ENCODE results near the gene KSR1. TPM values are rescaled to one million over a fixed set of nuclear protein-coding genes. Genes with fewer than 3 reads are reported as not detected.

The KSR1 gene
- total RNA-seq, 1 donor from 2014 or later = 122 TPM

DNA sequence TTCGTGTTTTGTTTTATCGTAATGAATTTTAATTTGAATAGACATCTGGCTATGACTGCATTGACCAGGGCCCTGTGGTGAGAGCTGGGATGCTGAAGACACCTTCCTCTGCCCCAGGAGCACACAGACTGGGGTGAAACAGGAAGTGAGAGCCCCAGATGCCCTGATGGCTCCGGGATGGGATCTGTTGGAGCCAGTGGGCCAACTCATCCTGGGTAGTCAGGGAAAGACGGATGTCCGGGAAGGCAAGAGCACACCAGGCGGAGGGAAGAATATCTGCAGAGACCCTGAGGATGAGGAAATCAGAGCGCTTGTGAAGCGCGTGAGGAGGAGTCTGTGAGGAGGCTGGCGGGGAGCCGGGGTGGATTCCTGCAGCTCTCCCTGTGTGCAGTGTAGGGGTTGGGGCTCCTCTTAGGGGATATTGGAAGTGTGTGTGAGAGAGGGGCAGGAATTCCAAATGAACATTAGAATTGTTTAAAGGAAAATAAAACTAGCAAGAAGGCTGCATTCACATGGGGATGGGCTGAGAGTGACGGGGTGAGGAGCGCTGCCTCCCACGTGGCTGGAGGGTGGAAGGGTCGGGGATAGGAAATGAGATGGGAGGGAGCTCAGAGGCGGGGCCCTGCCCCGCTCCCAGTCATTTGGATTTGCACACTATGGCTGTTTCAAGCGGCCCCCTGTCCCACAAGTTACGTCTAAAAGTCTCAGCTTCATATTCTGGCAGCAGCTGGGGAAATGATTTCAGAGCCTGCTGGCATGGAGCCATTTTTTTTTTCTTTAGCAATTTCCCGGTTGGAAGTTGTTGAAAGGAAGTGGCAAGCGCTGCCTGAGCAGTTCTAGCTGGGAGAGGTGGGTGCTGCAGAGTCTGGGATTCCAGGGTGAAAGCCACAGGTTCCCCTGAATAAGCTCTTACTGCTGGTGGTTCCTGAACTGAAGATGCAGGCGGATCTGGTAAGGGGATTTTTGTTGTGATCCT is 103.5 kb downstream of the KSR1 start:
- DNase-seq (ENCODE audit: low spot score) = no peak
- Mint-ChIP-seq H3K4me1 (ENCODE audit: low read depth) (peaks cover 58% of the 10 kb centered on the region), H3K9me3 (peaks cover 6% of the 10 kb centered on the region), H3K27me3 (ENCODE audit: insufficient read depth) (no peaks in the 10 kb centered on the region), H3K27ac (peak overlapping the region; percentile 67), H3K36me3 (ENCODE audit: low read depth) (peaks cover 54% of the 10 kb centered on the region), H3K4me3 (no peak overlapping the region)
- intact Hi-C loops (cut with micrococcal nuclease) = no loop called here

GRCh38 chr17:27560668-27561067 is 104.4 kb downstream of the KSR1 start:
- DNase-seq (ENCODE audit: low spot score) = no peak
- Mint-ChIP-seq H3K4me1 (ENCODE audit: low read depth) (peaks cover 58% of the 10 kb centered on the region), H3K36me3 (ENCODE audit: low read depth) (peaks cover 48% of the 10 kb centered on the region), H3K27ac (no peak overlapping the region), H3K27me3 (ENCODE audit: insufficient read depth) (no peaks in the 10 kb centered on the region), H3K9me3 (peaks cover 6% of the 10 kb centered on the region), H3K4me3 (no peak overlapping the region)
- intact Hi-C loops (cut with micrococcal nuclease) = no loop called here

DNA sequence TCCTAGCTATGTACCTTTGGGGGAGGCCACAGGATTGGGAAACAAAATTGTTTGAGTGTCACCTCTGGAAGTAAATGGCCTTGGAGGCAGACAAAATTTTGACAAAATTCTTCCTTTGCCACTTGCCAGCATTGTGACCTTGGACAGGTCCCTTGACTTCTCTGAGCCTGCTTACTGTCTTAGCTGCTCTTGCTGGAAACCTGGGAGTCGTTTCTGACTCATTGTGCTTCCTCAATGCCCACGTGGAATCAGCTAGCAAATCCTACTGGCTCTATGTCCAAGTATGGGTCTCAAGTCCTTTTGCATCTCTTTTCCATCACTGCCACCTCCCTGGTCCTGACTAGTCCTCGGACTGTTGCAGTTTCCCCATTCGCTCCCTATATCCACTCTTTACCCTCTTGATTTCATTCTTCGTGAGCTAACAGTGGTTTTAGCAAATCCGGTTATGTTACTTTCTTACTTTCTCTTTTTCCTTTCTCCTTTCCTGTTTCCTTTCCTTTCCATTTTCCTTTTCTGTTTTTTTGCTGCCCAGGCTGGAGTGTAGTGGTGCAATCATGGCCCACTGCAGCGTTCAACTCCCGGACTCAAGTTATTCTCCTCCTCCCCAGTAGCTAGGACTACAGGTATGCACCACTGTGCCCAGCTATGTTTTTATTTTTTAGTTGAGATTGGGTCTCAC is 106.7 kb downstream of the KSR1 start:
- H3K36me3 Mint-ChIP-seq (ENCODE audit: low read depth) = peaks cover 49% of the 10 kb centered on the region
- H3K4me1 Mint-ChIP-seq (ENCODE audit: low read depth) = peaks cover 73% of the 10 kb centered on the region
- H3K27ac Mint-ChIP-seq = peak overlapping the region; percentile 80
- intact Hi-C loops (cut with micrococcal nuclease) = no loop called here
- no peaks in the 10 kb centered on the region for H3K27me3 Mint-ChIP-seq (ENCODE audit: insufficient read depth)
- no peak overlapping the region for H3K4me3 Mint-ChIP-seq
- no peak for DNase-seq (ENCODE audit: low spot score)
- H3K9me3 Mint-ChIP-seq = peaks cover 6% of the 10 kb centered on the region

- H3K27ac Mint-ChIP-seq = peak overlapping the region; percentile 80
- peaks cover 6% of the 10 kb centered on the region for H3K9me3 Mint-ChIP-seq
- peaks cover 47% of the 10 kb centered on the region for H3K36me3 Mint-ChIP-seq (ENCODE audit: low read depth)
- peaks cover 77% of the 10 kb centered on the region for H3K4me1 Mint-ChIP-seq (ENCODE audit: low read depth)
- H3K4me3 Mint-ChIP-seq = peak overlapping the region; percentile 19
- H3K27me3 Mint-ChIP-seq (ENCODE audit: insufficient read depth) = no peaks in the 10 kb centered on the region
- no peak for DNase-seq (ENCODE audit: low spot score)
- intact Hi-C loops (cut with micrococcal nuclease) = no loop called here
These were observed 107.3 kb downstream of the KSR1 start for GRCh38 chr17:27563532-27563931.

GRCh38 chr17:27564463-27564862 is 108.2 kb downstream of the KSR1 start:
- no peak overlapping the region for H3K4me3 Mint-ChIP-seq
- DNase-seq (ENCODE audit: low spot score) = no peak
- H3K4me1 Mint-ChIP-seq (ENCODE audit: low read depth) = peaks cover 77% of the 10 kb centered on the region
- H3K9me3 Mint-ChIP-seq = peaks cover 6% of the 10 kb centered on the region
- H3K27me3 Mint-ChIP-seq (ENCODE audit: insufficient read depth) = no peaks in the 10 kb centered on the region
- H3K27ac Mint-ChIP-seq = peak overlapping the region; percentile 26
- H3K36me3 Mint-ChIP-seq (ENCODE audit: low read depth) = peaks cover 42% of the 10 kb centered on the region
- intact Hi-C loops (cut with micrococcal nuclease) = loop anchor here (2.0 kb wide), 1 partner anchor 14 kb away; no protein-coding TSS in a partner anchor

GRCh38 chr17:27565874-27566670 is 109.8 kb downstream of the KSR1 start:
- H3K9me3 Mint-ChIP-seq = peaks cover 6% of the 10 kb centered on the region
- H3K4me1 Mint-ChIP-seq (ENCODE audit: low read depth) = peaks cover 85% of the 10 kb centered on the region
- DNase-seq (ENCODE audit: low spot score) = no peak
- H3K27ac Mint-ChIP-seq = peak overlapping the region; percentile 90
- peak overlapping the region; percentile 64 for H3K4me3 Mint-ChIP-seq
- H3K36me3 Mint-ChIP-seq (ENCODE audit: low read depth) = peaks cover 35% of the 10 kb centered on the region
- intact Hi-C loops (cut with micrococcal nuclease) = loop anchor here (1.0 to 2.0 kb wide), 2 partner anchors 13 to 22 kb away; no protein-coding TSS in a partner anchor
- no peaks in the 10 kb centered on the region for H3K27me3 Mint-ChIP-seq (ENCODE audit: insufficient read depth)

DNA sequence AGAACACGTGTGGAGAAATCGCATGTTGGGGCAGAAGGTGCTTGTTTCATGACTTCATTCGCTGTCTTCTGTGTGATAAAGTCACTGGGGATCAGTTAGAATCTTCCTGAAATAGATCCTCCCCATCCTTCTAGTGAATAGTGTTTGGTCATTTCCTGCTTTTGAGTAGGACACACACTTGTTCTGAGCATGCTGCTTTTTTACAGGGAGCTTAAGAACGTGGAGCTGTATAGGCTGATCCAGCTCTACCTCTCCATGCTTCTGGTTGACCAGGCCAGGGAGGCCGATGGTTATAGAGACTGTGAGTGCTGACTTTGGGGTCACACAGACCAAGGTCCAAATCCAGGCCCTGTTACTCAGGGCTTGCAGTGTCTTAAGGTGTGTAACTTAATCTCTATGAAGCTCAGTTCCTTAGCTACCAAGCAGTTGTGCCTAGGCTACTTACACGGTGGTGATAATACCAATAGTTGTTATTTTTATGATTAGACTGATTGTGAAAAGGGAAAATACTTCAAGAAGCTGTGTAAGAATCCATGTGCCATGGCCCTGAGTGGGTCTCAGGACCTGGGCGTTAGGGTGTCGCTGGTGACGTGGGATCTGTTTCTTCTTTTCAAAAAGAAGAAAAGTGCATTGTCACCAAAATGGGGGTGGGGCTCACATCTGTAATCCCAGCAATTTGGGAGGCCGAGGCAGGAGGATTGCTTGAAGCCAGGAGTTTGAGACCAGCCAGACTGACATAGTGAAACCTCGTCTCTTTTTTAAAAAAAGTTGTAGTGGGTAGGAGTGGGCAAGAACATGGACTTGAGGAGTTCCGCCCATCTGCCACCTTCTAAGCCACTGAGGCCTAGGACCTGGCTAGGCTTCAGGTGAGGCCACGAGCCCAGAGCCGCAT is 110.7 kb downstream of the KSR1 start:
- peaks cover 88% of the 10 kb centered on the region for H3K4me1 Mint-ChIP-seq (ENCODE audit: low read depth)
- no peaks in the 10 kb centered on the region for H3K27me3 Mint-ChIP-seq (ENCODE audit: insufficient read depth)
- intact Hi-C loops (cut with micrococcal nuclease) = no loop called here
- peaks cover 31% of the 10 kb centered on the region for H3K36me3 Mint-ChIP-seq (ENCODE audit: low read depth)
- peaks cover 6% of the 10 kb centered on the region for H3K9me3 Mint-ChIP-seq
- no peak overlapping the region for H3K4me3 Mint-ChIP-seq
- no peak for DNase-seq (ENCODE audit: low spot score)
- peak overlapping the region; percentile 90 for H3K27ac Mint-ChIP-seq

GRCh38 chr17:27567563-27567859 is 111.3 kb downstream of the KSR1 start:
- H3K4me3 Mint-ChIP-seq = no peak overlapping the region
- intact Hi-C loops (cut with micrococcal nuclease) = no loop called here
- peaks cover 90% of the 10 kb centered on the region for H3K4me1 Mint-ChIP-seq (ENCODE audit: low read depth)
- no peak overlapping the region for H3K27ac Mint-ChIP-seq
- peaks cover 6% of the 10 kb centered on the region for H3K9me3 Mint-ChIP-seq
- no peak for DNase-seq (ENCODE audit: low spot score)
- H3K36me3 Mint-ChIP-seq (ENCODE audit: low read depth) = peaks cover 32% of the 10 kb centered on the region
- no peaks in the 10 kb centered on the region for H3K27me3 Mint-ChIP-seq (ENCODE audit: insufficient read depth)

DNA sequence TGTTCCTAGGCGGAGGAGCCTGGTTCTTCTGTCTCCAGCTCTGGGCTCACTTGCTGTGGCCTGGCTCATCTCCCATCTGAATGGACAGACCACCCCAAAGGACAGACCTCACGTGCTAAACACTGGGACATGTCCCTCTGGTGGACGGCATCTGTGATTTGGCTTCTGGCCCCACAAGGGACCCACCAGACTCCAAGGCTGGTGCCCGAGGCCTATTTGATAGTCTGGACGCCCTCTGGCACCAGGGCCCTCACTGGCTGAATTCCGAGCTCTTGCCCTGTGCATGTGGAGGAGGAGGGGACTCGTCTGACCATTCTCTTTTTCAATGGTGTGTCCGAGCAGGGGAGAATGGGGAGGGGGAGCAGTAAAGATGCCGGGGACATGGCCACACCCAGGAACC is 112.0 kb downstream of the KSR1 start:
- peaks cover 34% of the 10 kb centered on the region for H3K36me3 Mint-ChIP-seq (ENCODE audit: low read depth)

DNA sequence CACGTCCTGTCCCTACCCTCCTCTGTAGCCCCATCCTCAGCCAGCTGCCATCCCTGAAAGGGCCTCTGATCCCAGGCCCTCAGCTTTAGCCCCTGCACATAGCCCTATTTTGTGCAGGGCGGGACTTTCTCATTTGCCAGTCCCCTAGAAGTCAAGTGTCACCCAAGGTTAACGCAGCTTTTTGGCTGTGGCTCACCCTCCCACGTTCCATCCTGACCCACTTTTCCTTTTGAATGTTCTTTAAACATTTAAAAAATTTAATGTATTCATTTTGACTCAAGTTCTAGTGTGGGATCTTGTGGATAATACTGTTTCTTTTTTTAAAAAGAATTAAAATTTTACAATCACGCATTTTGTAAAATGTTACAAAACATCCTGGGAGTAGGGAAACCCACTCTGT is 112.6 kb downstream of the KSR1 start:
- peaks cover 90% of the 10 kb centered on the region for H3K4me1 Mint-ChIP-seq (ENCODE audit: low read depth)
- peak overlapping the region; percentile 66 for H3K27ac Mint-ChIP-seq
- no peaks in the 10 kb centered on the region for H3K27me3 Mint-ChIP-seq (ENCODE audit: insufficient read depth)
- H3K9me3 Mint-ChIP-seq = peaks cover 6% of the 10 kb centered on the region
- H3K4me3 Mint-ChIP-seq = no peak overlapping the region
- H3K36me3 Mint-ChIP-seq (ENCODE audit: low read depth) = peaks cover 30% of the 10 kb centered on the region
- intact Hi-C loops (cut with micrococcal nuclease) = loop anchor here (2.0 kb wide), 1 partner anchor 32 kb away; no protein-coding TSS in a partner anchor
- no peak for DNase-seq (ENCODE audit: low spot score)

More for the DNA sequence above, 112.0 kb downstream of the KSR1 start:
- Mint-ChIP-seq H3K27ac (peak overlapping the region; percentile 66), H3K4me1 (ENCODE audit: low read depth) (peaks cover 90% of the 10 kb centered on the region), H3K27me3 (ENCODE audit: insufficient read depth) (no peaks in the 10 kb centered on the region), H3K9me3 (peaks cover 6% of the 10 kb centered on the region), H3K4me3 (no peak overlapping the region)
- intact Hi-C loops (cut with micrococcal nuclease) = loop anchor here (2.0 kb wide), 1 partner anchor 33 kb away; no protein-coding TSS in a partner anchor
- no peak for DNase-seq (ENCODE audit: low spot score)

- intact Hi-C loops (cut with micrococcal nuclease) = loop anchor here (2.0 kb wide), 1 partner anchor 32 kb away; no protein-coding TSS in a partner anchor
- Mint-ChIP-seq H3K36me3 (ENCODE audit: low read depth) (peaks cover 32% of the 10 kb centered on the region), H3K27me3 (ENCODE audit: insufficient read depth) (no peaks in the 10 kb centered on the region), H3K4me1 (ENCODE audit: low read depth) (peaks cover 90% of the 10 kb centered on the region), H3K9me3 (peaks cover 2% of the 10 kb centered on the region), H3K27ac (peak overlapping the region; percentile 70), H3K4me3 (no peak overlapping the region)
- DNase-seq (ENCODE audit: low spot score) = peak; percentile 26
These were observed 113.0 kb downstream of the KSR1 start for GRCh38 chr17:27569257-27569722.
